GM19455 (cell line): ENCODE measurements around the gene MRS2.

Experiments used
- ATAC-seq: cut with Tn5 transposase; IDR thresholded peaks from one replicate; pipeline ENCODE4 v1.9.1; 2021; ENCODE audit not compliant: unreplicated experiment

Gene MRS2

GRCh38 chr6:24426729-24427446, 24.2 kb downstream of the MRS2 start:
- ATAC-seq: no peak

- ATAC-seq: no peak
Observed at GRCh38 chr6:24428615-24429014, 25.9 kb downstream of the MRS2 start.

- ATAC-seq: no peak
Observed at GRCh38 chr6:24429146-24429545, 26.4 kb downstream of the MRS2 start.

- no peak for ATAC-seq
Observed at GRCh38 chr6:24430086-24430485, 27.4 kb downstream of the MRS2 start.

GRCh38 chr6:24431045-24431451, 28.3 kb downstream of the MRS2 start:
- no peak for ATAC-seq

GRCh38 chr6:24432611-24433010, 29.9 kb downstream of the MRS2 start:
- ATAC-seq: no peak

- ATAC-seq: no peak
Observed at GRCh38 chr6:24436979-24437378, 34.2 kb downstream of the MRS2 start.

GRCh38 chr6:24439858-24440539, 37.3 kb downstream of the MRS2 start:
- no peak for ATAC-seq

- ATAC-seq: no peak
Observed at GRCh38 chr6:24440897-24441598, 38.3 kb downstream of the MRS2 start.

GRCh38 chr6:24441599-24441904, 38.8 kb downstream of the MRS2 start:
- no peak for ATAC-seq

GRCh38 chr6:24444588-24444987, 41.9 kb downstream of the MRS2 start:
- ATAC-seq: no peak

GRCh38 chr6:24445704-24446103, 43.0 kb downstream of the MRS2 start:
- ATAC-seq: no peak

GRCh38 chr6:24446670-24447069, 43.9 kb downstream of the MRS2 start:
- ATAC-seq: no peak

- no peak for ATAC-seq
Observed at GRCh38 chr6:24448396-24448795, 45.7 kb downstream of the MRS2 start.

- no peak for ATAC-seq
Observed at GRCh38 chr6:24448828-24449525, 46.2 kb downstream of the MRS2 start.

GRCh38 chr6:24451581-24452388, 49.0 kb downstream of the MRS2 start:
- ATAC-seq: no peak

GRCh38 chr6:24453921-24454320, 51.2 kb downstream of the MRS2 start:
- no peak for ATAC-seq

GRCh38 chr6:24454452-24454851, 51.7 kb downstream of the MRS2 start:
- ATAC-seq: no peak

- ATAC-seq: no peak
Observed at GRCh38 chr6:24455061-24455460, 52.3 kb downstream of the MRS2 start.

GRCh38 chr6:24458134-24458533, 55.4 kb downstream of the MRS2 start:
- no peak for ATAC-seq

- no peak for ATAC-seq
Observed at GRCh38 chr6:24458941-24459340, 56.2 kb downstream of the MRS2 start.
